B cell (primary cell): Measurements from ENCODE around the gene WDR64. TPM values are rescaled to one million over a fixed set of nuclear protein-coding genes. Genes with fewer than 3 reads are reported as not detected.
A peak's percentile ranks its signal among the peaks of the same experiment; 100 is the strongest.

Experiments used
- ATAC-seq: fragments of 200-7000 bp; cut with Tn5 transposase; one replicate; pipeline ENCODE4 v1.10.0; 2021; ENCODE audit warnings: low read depth, mild to moderate bottlenecking, moderate number of reproducible peaks, moderate library complexity
- CTCF ChIA-PET: fragments of 350-600 bp; sonication (Branson Sonifier 250); formaldehyde crosslinking; loops from one replicate; lab custom pipeline; 2021; ENCODE audit warnings: antibody characterized with exemption, inconsistent platforms; lab: Charles Lee
- POLR2A ChIA-PET: fragments of 350-600 bp; sonication (Branson Sonifier 250); formaldehyde crosslinking; loops from one replicate; lab custom pipeline; 2021; ENCODE audit warnings: antibody characterized with exemption; lab: Charles Lee
- DNase-seq: peaks from one replicate; pipeline ENCODE4 v3.0.0; 2013
- H2AFZ ChIP-seq: 2 replicates; pipeline ENCODE4 v1.6.1; 2012; ENCODE audit warnings: mild to moderate bottlenecking, low read depth, low read length; ENCODE audit not compliant: insufficient read depth, poor library complexity, severe bottlenecking
- H3K27ac ChIP-seq, 2 donors: 1 replicate in 1 of 2; 2 replicates in 1 of 2; pipeline ENCODE4 v1.5.1; 2012 to 2013; ENCODE audit warnings: low read length in 2 of 2, mild to moderate bottlenecking in 2 of 2, moderate library complexity in 1 of 2
- H3K27me3 ChIP-seq, 4 experiments: fragments of 200-600 bp in 1 of 4; sonication (generic) in 1 of 4; replicated peaks in 1 of 4; 1 replicate in 2 of 4; 2 replicates in 2 of 4; pipeline versions ENCODE4 v1.6.1 to v1.7.0; 2013 to 2016; ENCODE audit warnings: low read length in 3 of 4, mild to moderate bottlenecking in 2 of 4, mixed read lengths in 1 of 4, moderate library complexity in 1 of 4; ENCODE audit not compliant: insufficient read depth in 4 of 4, control insufficient read depth in 3 of 4; ENCODE audit errors: control extremely low read depth in 1 of 4
- H3K36me3 ChIP-seq, 2 experiments: replicated peaks in 1 of 2; 1 replicate in 1 of 2; 2 replicates in 1 of 2; pipeline versions ENCODE4 v1.6.1 to v1.7.1; 2013; ENCODE audit warnings: low read length in 1 of 2; ENCODE audit not compliant: insufficient read depth in 2 of 2, control insufficient read depth in 1 of 2; ENCODE audit errors: control extremely low read depth in 1 of 2, extremely low read depth in 1 of 2
- H3K4me1 ChIP-seq, 2 donors: fragments of 200-600 bp in 1 of 2; sonication (generic) in 1 of 2; 1 replicate in 1 of 2; 2 replicates in 1 of 2; pipeline versions ENCODE4 v1.5.1 to v1.6.1; 2013 to 2017; ENCODE audit warnings: low read length in 2 of 2; ENCODE audit not compliant: control insufficient read depth in 2 of 2, insufficient read depth in 2 of 2
- H3K4me2 ChIP-seq: replicated peaks from 2 replicates; pipeline ENCODE3; 2012; ENCODE audit warnings: mild to moderate bottlenecking, low read depth, low read length; ENCODE audit not compliant: poor library complexity, severe bottlenecking
- H3K4me3 ChIP-seq, 5 experiments: fragments of 200-600 bp in 1 of 5; sonication (generic) in 1 of 5; 1 replicate in 3 of 5; 2 replicates in 2 of 5; pipeline versions ENCODE4 v1.5.1 to v1.7.0; 2011 to 2016; ENCODE audit warnings: low read length in 4 of 5, mild to moderate bottlenecking in 4 of 5, low read depth in 2 of 5, control low read depth in 1 of 5, moderate library complexity in 1 of 5; ENCODE audit not compliant: insufficient read depth in 1 of 5; ENCODE audit errors: control extremely low read depth in 1 of 5, extremely low read depth in 1 of 5
- H3K79me2 ChIP-seq: fragments of 200-600 bp; sonication (generic); one replicate; pipeline ENCODE4 v1.6.0; 2016; ENCODE audit warnings: low read length; ENCODE audit not compliant: control insufficient read depth, insufficient read depth
- H3K9ac ChIP-seq: fragments of 200-600 bp; sonication (generic); 2 replicates; pipeline ENCODE4 v1.6.1; 2017; ENCODE audit warnings: mild to moderate bottlenecking, low read length, moderate library complexity
- H3K9me3 ChIP-seq, 3 donors: one replicate each; pipeline versions ENCODE4 v1.6.1 to v1.7.1; 2013; ENCODE audit warnings: low read length in 2 of 3; ENCODE audit not compliant: control insufficient read depth in 2 of 3, insufficient read depth in 1 of 3; ENCODE audit errors: control extremely low read depth in 1 of 3
- H4K20me1 ChIP-seq: 2 replicates; pipeline ENCODE4 v1.6.0; 2012; ENCODE audit warnings: mild to moderate bottlenecking, low read length; ENCODE audit not compliant: insufficient read depth, control insufficient read depth, poor library complexity, severe bottlenecking
- H3K27ac Mint-ChIP-seq: one replicate; pipeline ENCODE4 v1.8.0; 2021; ENCODE audit warnings: mixed read lengths
- H3K27me3 Mint-ChIP-seq: one replicate; pipeline ENCODE4 v1.8.0; 2021; ENCODE audit warnings: mixed read lengths
- H3K4me1 Mint-ChIP-seq: one replicate; pipeline ENCODE4 v1.8.0; 2021; ENCODE audit warnings: mixed read lengths
- H3K4me3 Mint-ChIP-seq: one replicate; pipeline ENCODE4 v1.8.0; 2021; ENCODE audit warnings: mixed read lengths
- H3K9me3 Mint-ChIP-seq: one replicate; pipeline ENCODE4 v1.8.0; 2022; ENCODE audit warnings: mixed read lengths; ENCODE audit not compliant: insufficient read depth
- CTCF ChIP-seq: fragments of 200-600 bp; IDR thresholded peaks from one replicate; pipeline ENCODE4 v1.8.0; 2022; ENCODE audit warnings: antibody characterized with exemption, mild to moderate bottlenecking
- EZH2 ChIP-seq: IDR thresholded peaks from 2 replicates; pipeline ENCODE4 v1.6.1; 2012; ENCODE audit warnings: borderline replicate concordance, low read depth, mild to moderate bottlenecking, moderate library complexity, low read length; ENCODE audit not compliant: insufficient read depth, poor library complexity, severe bottlenecking
- WGBS: methylation state at CpG from one replicate; pipeline ENCODE4 v1.1.5; 2013; ENCODE audit warnings: missing lambda C conversion rate; ENCODE audit not compliant: insufficient coverage; 5-methylcytosine and 5-hydroxymethylcytosine counted together
- intact Hi-C: fragments of 100-400 bp; cut with micrococcal nuclease; formaldehyde crosslinking; loops from one replicate; pipeline ENCODE4 v1.10.0; 2022
- polyA plus RNA-seq: library from polyadenylated mRNA; depleted of rRNA; stranded (reverse); fragments of >200 nt; gene quantifications from 2 replicates; pipeline ENCODE4 v1.2.3, GENCODE V29; 2012
- total RNA-seq, 2 donors: library from RNA; stranded (reverse); fragments of 120-200 nt in 1 of 2; gene quantifications; 1 replicate in 1 of 2; 2 replicates in 1 of 2; pipeline versions ENCODE4 v1.2.3 to v1.2.4, GENCODE V29; 2013 to 2022

The WDR64 gene
- total and polyA plus RNA-seq, 2 donors (not counting 1 experiment from before 2014, with no cell fraction given), result 0.13 TPM; not detected in 1

DNA sequence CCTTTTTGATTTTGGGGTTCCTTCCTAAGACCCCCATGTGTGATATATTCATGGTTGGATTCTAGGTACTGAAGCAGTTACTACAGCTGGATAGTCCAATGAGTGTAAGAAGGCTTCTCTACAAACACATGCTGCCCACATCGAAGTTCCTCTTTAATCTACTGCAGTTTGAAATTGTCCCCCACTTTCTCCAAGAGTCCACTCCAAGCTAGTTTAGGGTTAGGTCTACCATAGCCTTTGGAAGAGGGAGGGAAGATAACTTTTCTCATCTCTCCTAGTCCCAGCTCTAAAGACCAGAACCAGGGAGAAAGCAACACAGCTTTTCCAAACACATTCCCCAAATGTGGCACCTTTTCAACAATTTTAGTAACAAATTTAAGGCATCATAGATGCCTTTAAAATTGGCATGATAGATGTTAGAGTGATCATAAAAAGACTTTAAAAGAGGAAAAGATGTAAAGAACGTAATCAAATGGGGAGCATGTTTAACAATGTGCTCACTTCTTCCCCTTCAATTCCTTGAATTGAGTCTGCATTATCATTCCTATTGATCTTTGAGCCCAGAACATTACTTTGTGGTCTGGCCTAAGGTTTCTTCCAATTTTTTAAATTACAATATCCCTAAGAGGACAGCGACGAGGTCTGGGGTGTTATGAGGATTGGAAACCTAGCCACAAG is 194.9 kb downstream of the WDR64 start:
- Histone ChIP-seq H4K20me1 (no peaks in the 10 kb centered on the region), H3K9me3 (no peaks in the 10 kb centered on the region), H3K9ac (peak overlapping the region; percentile 90), H3K79me2 (no peaks in the 10 kb centered on the region), H3K36me3 (no peaks in the 10 kb centered on the region), H2AFZ (peak overlapping the region; percentile 99), H3K4me3 (peak overlapping the region in 4 of 5 experiments; percentile 73 to 98 (median 93)), H3K27ac (peak overlapping the region; percentile 92 to 97), H3K4me1 (peaks cover 9 to 12% of the 10 kb centered on the region in 2 donors), H3K27me3 (no peaks in the 10 kb centered on the region), H3K4me2 (peak overlapping the region; percentile 85)
- DNase-seq, result no peak
- peak overlapping the region; percentile 99 for H3K4me3 Mint-ChIP-seq
- no CpG with 5 or more reads among the region's 4 CpGs for WGBS
- intact Hi-C loops, result loop anchor here (1.0 to 10.0 kb wide), 5 partner anchors 207 to 1408 kb away; partner anchors contain the start of genes CEP170, CHML, FH and OPN3
- TF ChIP-seq CTCF (no peak), EZH2 (no peak)
- ATAC-seq, result no peak
- CTCF ChIA-PET, result interaction anchor here (1.0 to 2.0 kb wide), 6 partner anchors 12 to 236 kb away, joined by 3 to 7 read pairs (median 5); partner anchors contain the start of genes CHML, MAP1LC3C and OPN3
- no peaks in the 10 kb centered on the region for H3K27me3 Mint-ChIP-seq
- no peaks in the 10 kb centered on the region for H3K9me3 Mint-ChIP-seq
- POLR2A ChIA-PET, result no interaction called here
- H3K27ac Mint-ChIP-seq, result peak overlapping the region; percentile 99
- peaks cover 17% of the 10 kb centered on the region for H3K4me1 Mint-ChIP-seq

DNA sequence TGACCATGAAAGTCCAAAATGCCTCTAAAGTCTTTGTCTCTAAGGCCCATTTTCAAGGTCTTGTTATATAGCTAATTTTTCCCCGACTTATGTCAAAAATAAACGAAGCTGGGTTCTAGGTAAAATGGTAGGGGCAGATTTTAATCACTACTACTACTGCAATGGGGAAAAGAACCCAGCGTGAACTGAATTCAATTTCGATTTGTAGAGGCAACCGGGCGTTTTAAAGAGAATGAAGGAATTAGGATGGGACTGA is 195.4 kb downstream of the WDR64 start:
- Histone ChIP-seq H3K27me3 (no peaks in the 10 kb centered on the region), H3K4me2 (peak overlapping the region; percentile 85), H3K9me3 (no peaks in the 10 kb centered on the region), H3K79me2 (no peaks in the 10 kb centered on the region), H3K9ac (peak overlapping the region; percentile 90), H3K27ac (peak overlapping the region; percentile 92 to 97), H3K4me3 (peak overlapping the region; percentile 73 to 98 (median 95)), H2AFZ (peak overlapping the region; percentile 99), H4K20me1 (no peaks in the 10 kb centered on the region), H3K36me3 (no peaks in the 10 kb centered on the region), H3K4me1 (peaks cover 9 to 12% of the 10 kb centered on the region in 2 donors)
- Mint-ChIP-seq H3K27me3 (no peaks in the 10 kb centered on the region), H3K4me3 (peak overlapping the region; percentile 99), H3K27ac (peak overlapping the region; percentile 99), H3K9me3 (no peaks in the 10 kb centered on the region), H3K4me1 (peaks cover 17% of the 10 kb centered on the region)
- intact Hi-C loops, result loop anchor here (1.0 to 10.0 kb wide), 5 partner anchors 207 to 1407 kb away; partner anchors contain the start of genes CEP170, CHML, FH and OPN3
- ChIA-PET POLR2A (no interaction called here), CTCF (interaction anchor here (1.0 to 2.0 kb wide), 7 partner anchors 12 to 311 kb away, joined by 3 to 7 read pairs (median 4); partner anchors contain the start of genes CHML, MAP1LC3C and OPN3)
- no peak for DNase-seq
- no peak for ATAC-seq
- TF ChIP-seq EZH2 (no peak), CTCF (no peak)
- 0% methylated on average over 2 of the region's 6 CpGs for WGBS
